ENCODE results near the gene C11orf65.
"Not testable (repeated sequence)": the region's sequence is repeated elsewhere in the genome, so short reads cannot be mapped to it uniquely, and the experiment has no call there.

C11orf65 gene

GRCh38 chr11:108468478-108468864, 1.1 kb upstream of the C11orf65 start:
- no peak for DNase-seq

- no peak for DNase-seq
These were observed 924 bp downstream of the C11orf65 start for GRCh38 chr11:108466405-108466804.

GRCh38 chr11:108453207-108453835, 14.0 kb downstream of the C11orf65 start:
- no peak for DNase-seq

GRCh38 chr11:108441445-108441844, 25.9 kb downstream of the C11orf65 start:
- DNase-seq = not testable (repeated sequence)

- no peak for DNase-seq
These were observed 30.7 kb downstream of the C11orf65 start for GRCh38 chr11:108436594-108436993.

- no peak for DNase-seq
These were observed 32.3 kb downstream of the C11orf65 start for GRCh38 chr11:108435066-108435465.

- no peak for DNase-seq
These were observed 34.5 kb downstream of the C11orf65 start for GRCh38 chr11:108432783-108433182.

- DNase-seq = no peak
These were observed 35.3 kb downstream of the C11orf65 start for GRCh38 chr11:108431997-108432396.

GRCh38 chr11:108431370-108431769, 36.0 kb downstream of the C11orf65 start:
- DNase-seq = no peak

GRCh38 chr11:108417551-108417950, 49.8 kb downstream of the C11orf65 start:
- DNase-seq = peak; percentile 4

- no peak for DNase-seq
These were observed 52.4 kb downstream of the C11orf65 start for GRCh38 chr11:108414958-108415357.

GRCh38 chr11:108405706-108406105, 61.6 kb downstream of the C11orf65 start:
- no peak for DNase-seq

GRCh38 chr11:108403052-108403451, 64.3 kb downstream of the C11orf65 start:
- DNase-seq = no peak

GRCh38 chr11:108402241-108402640, 65.1 kb downstream of the C11orf65 start:
- no peak for DNase-seq

GRCh38 chr11:108398439-108398838, 68.9 kb downstream of the C11orf65 start:
- no peak for DNase-seq

- DNase-seq = not testable (repeated sequence)
These were observed 70.7 kb downstream of the C11orf65 start for GRCh38 chr11:108396672-108397071.

- DNase-seq = no peak
These were observed 72.5 kb downstream of the C11orf65 start for GRCh38 chr11:108394744-108395284.

GRCh38 chr11:108393046-108393445, 74.3 kb downstream of the C11orf65 start:
- no peak for DNase-seq

- DNase-seq = no peak
These were observed 75.0 kb downstream of the C11orf65 start for GRCh38 chr11:108392353-108392752.

GRCh38 chr11:108388576-108388975, 78.8 kb downstream of the C11orf65 start:
- no peak for DNase-seq

- DNase-seq = not testable (repeated sequence)
These were observed 93.8 kb downstream of the C11orf65 start for GRCh38 chr11:108373505-108373904.

GRCh38 chr11:108370990-108371389, 96.3 kb downstream of the C11orf65 start:
- DNase-seq = no peak

- no peak for DNase-seq
These were observed 97.0 kb downstream of the C11orf65 start for GRCh38 chr11:108370315-108370714.

- no peak for DNase-seq
These were observed 98.3 kb downstream of the C11orf65 start for GRCh38 chr11:108369064-108369463.

- DNase-seq = no peak
These were observed 99.2 kb downstream of the C11orf65 start for GRCh38 chr11:108368134-108368533.

Data from NK-92 treated with Interleukin-12 subunit alpha and Interleukin-12 subunit beta, amount 100 ng/mL, for 24 hours (cell line).